NCI-H2196 treated with DMSO at 0.1 percent for 48 hours (cell line): ENCODE data around the gene LPP.
"Not testable (repeated sequence)": the region's sequence is repeated elsewhere in the genome, so short reads cannot be mapped to it uniquely, and the experiment has no call there.

ENCODE experiments used
- DNase-seq: peaks from one replicate; lab custom pipeline; 2025; ENCODE audit not compliant: unreplicated experiment; lab: John Stamatoyannopoulos, UW

LPP gene

DNA sequence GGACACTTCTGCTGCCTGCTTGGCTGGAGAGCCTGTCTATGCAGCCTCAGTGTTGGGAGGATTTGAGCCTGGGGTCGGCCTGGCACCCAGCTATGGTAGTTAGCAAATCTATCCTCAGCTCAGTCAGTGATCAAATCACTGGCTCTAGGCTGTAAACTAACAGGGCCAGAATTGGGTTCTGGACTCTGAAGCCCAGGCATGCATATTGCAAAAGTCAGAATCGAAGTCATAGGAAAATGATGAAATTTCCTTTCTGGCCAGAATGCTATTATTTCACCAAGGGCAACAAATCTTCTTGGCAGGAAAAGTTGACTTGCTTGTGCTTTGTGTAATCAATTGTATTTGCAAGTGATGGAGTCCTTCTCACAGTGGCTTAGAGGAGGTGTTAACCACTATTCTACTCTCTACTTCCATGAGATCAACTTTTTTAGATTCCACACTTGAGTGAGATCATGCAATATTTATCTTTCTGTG lies 535.2 kb downstream of the LPP start:
- DNase-seq: no peak

GRCh38 chr3:188690064-188690463 lies 536.1 kb downstream of the LPP start:
- no peak for DNase-seq

DNA sequence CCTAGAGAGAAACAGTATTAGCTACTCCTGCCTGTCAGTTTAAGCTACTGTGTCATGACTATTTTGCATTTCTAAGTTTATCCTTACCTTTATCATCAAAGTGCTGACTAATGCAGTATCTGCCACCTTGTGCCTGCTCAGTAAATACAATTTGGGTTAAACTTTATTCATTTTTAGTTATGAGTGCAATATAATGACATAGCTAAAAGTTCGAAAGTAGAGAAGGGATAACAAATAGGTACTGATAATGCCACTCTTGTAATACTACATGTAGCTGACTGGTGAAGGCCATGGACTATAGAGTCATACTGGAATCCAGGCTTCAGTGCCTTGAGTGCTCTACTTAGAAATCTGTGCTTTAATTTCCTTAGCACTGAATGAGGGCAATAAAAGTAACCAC lies 537.0 kb downstream of the LPP start:
- no peak for DNase-seq

- no peak for DNase-seq
Measured at GRCh38 chr3:188691665-188692064, 537.7 kb downstream of the LPP start.

DNA sequence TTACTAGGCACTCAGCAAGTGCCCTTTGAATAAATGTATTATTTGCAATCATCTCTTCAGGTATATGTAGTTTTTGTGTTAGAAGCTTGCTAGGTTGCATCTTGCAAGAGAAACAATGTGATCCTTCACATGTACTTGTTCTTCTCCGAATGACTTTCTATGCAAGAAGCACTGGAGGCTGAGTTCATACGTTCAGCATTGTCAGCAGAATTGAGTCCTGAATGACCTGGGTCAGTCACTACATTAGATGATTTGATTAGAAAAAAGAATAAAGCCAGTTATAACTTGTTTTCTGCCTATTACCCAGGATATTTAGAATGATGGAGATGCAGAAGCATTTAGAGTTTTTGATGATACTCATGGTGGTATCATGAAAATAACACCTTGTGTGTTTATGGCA lies 538.7 kb downstream of the LPP start:
- DNase-seq: no peak

DNA sequence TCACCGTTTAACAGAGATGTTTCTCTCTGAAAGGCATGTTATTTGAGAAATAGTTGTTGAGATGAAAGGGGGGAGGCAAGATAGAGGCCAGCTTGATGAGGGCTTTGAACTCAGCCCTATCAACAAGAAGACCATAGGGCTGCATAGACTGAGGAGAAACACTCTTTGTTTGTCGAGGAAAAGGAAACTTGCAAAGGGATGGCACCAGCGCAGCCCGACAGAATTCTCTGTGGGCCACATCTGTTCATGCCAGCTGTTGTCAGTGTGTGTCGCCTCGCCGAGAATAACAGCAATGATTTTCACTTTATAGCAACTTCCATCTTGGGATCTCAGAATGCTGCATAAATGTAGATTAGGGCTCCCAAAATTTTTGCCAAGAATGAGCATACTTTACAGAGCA lies 539.5 kb downstream of the LPP start:
- DNase-seq: no peak

DNA sequence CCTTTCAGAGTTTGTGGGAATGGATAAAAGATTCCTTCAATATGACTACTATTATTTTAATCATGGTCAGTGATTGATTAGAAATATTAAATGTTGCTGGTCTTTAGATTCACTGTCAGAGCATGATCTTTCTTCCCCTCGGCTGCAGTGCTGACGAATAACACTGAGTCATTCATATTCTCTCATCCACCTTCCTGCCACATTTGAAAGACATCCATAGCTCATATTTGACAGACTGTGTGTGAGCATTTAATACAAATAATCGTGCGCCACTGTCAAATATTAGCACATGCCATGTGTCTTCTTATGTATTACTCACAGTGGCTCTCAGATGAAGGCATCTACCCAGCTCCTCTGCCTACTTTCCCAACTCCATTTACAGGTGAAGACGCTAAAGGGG lies 541.3 kb downstream of the LPP start:
- no peak for DNase-seq

- DNase-seq: no peak
Measured at GRCh38 chr3:188697127-188697526, 543.2 kb downstream of the LPP start.

DNA sequence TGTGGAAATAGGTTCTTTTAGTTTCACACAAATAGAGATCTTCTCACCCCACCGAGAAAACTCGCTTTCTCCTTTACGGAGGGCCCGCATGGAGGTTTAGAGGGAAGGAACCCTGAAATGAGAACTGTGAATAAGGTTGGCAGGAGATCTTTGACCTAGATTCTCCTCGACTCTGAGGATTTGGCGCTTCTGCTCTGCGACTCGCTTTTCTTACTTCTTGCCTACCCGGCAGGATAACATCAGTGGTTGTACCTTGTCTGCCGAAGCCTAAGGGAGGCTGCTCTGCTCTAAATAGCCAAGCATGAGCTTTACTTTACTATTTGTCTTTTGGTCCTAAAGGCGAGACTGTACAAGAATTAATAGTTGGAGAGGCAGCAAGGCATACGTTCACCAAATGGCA lies 544.5 kb downstream of the LPP start:
- DNase-seq: no peak

DNA sequence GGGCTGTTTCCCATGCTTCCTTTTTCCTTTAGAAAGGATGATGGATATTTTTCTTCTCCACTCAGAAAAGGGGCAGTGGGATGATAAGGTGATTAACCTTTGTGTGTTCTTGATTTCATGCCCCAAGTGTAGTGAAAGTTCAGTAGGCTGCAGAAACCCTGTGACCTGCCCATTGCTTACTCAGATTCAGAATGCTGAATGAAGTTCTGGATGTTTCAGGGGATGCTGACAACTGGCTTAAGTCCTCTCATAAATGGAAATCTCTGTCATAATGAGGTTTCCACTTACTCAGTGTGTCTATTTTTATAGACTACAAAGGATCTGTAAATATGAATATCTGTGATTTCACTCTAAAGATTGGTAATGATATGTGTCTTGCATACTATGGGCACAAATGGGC lies 546.5 kb downstream of the LPP start:
- no peak for DNase-seq

DNA sequence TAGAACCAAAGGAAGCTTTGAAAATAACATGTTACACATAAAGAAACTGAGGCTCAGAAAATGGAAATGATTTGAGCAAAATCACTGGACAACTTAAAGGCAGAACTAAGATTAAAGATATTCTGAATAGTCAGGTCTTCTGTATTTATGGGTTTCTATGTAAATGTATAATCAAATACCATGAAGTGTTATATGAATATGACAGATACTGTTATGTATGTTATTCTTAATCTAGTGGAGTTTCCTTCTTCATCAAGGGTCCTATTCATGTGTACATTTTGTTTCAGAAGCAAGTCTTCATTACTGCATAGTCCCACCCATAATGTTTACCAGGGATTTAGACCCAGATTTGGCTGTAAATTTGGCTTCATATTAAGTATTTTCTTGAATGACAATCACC lies 547.0 kb downstream of the LPP start:
- no peak for DNase-seq

DNA sequence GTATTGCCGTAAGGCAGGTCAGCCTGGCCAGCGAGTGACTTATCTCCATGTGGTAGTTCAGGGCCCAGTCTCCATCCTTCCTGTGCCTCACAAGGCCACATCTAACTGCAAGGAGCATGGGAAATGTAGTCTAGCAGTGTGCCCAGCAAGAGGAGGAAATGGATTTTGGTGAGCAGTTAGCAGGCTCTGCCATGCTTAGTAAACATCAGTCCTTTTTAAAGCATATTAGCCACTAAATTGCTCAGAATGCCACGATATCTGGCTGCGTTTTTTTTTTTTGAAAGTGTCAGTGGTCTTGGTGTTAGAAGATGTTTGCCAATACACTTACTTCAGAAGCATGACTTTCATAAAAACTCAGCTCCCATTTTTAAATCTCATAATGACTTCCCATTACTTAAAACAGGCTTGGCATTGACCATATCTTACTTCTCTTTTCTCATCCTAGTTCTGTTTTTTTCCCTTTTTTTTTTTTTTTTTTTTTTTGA lies 547.6 kb downstream of the LPP start:
- DNase-seq: no peak

- DNase-seq: not testable (repeated sequence)
Measured at GRCh38 chr3:188702028-188702427, 548.1 kb downstream of the LPP start.

- DNase-seq: no peak
Measured at GRCh38 chr3:188706176-188706575, 552.2 kb downstream of the LPP start.

GRCh38 chr3:188706599-188706998 lies 552.6 kb downstream of the LPP start:
- DNase-seq: no peak

DNA sequence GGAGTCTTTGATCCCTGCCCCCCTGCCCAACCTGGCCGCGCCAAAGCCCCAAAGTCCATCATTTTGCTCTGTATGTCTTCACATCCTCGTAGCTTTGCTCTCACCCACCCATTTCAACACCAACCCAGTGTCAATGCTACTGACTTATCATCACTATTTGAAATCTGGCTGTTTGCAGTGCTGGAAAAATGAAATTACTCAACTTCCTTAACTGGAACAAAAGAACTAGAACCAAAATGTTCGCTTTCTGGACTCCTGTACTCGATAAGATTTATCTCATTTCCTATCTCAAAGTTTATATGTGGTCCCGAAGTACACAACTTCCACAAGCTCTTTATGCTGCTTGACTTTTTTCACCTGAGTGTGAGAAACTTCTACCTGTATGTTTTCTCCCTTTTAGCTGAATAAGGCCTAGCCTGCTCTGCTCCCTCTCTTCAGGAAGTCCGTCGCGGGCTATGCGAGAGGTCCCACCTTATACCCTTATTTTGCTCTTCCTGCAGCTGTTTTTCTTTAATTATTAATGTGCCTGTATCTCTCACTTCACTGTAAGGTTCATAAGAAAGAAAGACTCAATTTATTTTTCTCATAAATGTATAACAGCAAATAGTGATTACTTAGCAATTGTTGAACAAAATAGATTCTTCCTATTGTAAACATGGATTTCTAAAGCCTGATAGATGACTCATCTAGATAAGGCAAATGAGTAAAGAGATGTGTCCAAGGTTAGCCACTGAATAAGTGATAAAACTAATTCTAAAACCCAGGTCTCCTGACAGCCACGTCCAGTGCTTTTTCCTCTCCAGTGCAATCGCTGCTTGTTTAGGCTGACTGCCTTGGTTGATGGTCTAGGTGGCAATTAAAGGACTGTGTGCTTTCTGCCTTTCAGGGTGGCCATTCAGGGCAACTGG lies 553.7 kb downstream of the LPP start:
- no peak for DNase-seq

GRCh38 chr3:188711881-188712247 lies 557.9 kb downstream of the LPP start:
- no peak for DNase-seq

- DNase-seq: no peak
Measured at GRCh38 chr3:188712248-188712924, 558.4 kb downstream of the LPP start.

- DNase-seq: no peak
Measured at GRCh38 chr3:188712991-188713390, 559.0 kb downstream of the LPP start.

- DNase-seq: no peak
Measured at GRCh38 chr3:188719545-188719944, 565.6 kb downstream of the LPP start.

GRCh38 chr3:188720215-188720614 lies 566.3 kb downstream of the LPP start:
- no peak for DNase-seq

- no peak for DNase-seq
Measured at GRCh38 chr3:188720636-188721035, 566.7 kb downstream of the LPP start.
